ENCODE measurements around the gene BRAF. TPM values are rescaled to one million over a fixed set of nuclear protein-coding genes. Genes with fewer than 3 reads are reported as not detected.

Gene BRAF
- total and polyA plus RNA-seq, 2 experiments from 2014 or later, result 15.5 to 34.8 TPM

DNA sequence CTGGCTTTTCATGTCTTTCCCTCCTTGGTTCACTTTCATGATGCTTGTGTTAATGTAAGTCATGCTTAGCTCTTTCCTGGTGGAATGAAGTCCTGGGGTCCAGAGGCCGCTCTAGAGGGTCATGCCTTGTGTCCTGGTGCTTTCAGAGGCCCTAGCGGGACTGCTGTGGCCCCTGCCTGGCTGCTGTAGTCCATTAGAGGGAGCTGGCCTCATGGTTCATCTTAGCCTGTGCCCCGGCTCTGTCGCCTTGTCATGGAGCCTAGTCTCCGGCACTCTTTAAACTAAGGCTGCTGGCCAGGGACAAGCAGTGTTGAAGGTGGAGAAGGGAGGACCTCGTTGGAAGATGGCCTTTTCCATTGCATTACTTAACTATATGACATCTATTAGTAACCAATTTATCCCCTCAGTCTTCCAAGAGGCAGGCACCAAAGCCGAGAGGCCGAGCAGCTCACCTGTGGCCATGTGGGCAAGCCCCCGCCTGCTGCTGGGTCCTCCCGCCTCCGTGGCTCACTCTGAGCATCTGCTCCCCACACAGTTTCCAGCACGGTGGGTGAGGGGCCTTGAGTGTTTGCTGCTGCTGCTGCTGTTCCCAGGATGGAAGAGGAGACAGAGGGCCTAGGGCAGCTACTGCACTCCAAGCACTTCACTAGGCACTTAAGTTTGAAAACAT is 233.2 kb downstream of the BRAF start:
- TF ChIP-seq, protein P1, sequence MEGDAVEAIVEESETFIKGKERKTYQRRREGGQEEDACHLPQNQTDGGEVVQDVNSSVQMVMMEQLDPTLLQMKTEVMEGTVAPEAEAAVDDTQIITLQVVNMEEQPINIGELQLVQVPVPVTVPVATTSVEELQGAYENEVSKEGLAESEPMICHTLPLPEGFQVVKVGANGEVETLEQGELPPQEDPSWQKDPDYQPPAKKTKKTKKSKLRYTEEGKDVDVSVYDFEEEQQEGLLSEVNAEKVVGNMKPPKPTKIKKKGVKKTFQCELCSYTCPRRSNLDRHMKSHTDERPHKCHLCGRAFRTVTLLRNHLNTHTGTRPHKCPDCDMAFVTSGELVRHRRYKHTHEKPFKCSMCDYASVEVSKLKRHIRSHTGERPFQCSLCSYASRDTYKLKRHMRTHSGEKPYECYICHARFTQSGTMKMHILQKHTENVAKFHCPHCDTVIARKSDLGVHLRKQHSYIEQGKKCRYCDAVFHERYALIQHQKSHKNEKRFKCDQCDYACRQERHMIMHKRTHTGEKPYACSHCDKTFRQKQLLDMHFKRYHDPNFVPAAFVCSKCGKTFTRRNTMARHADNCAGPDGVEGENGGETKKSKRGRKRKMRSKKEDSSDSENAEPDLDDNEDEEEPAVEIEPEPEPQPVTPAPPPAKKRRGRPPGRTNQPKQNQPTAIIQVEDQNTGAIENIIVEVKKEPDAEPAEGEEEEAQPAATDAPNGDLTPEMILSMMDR (IDR thresholded peaks at IDR 0.05; ENCODE audit: low read depth, low read length), result no peak
- H3K4me3 ChIP-seq, result no peak overlapping the region
- DNase-seq (ENCODE audit: low read depth in 1 of 2, low spot score in 1 of 2), result no peak
- no peaks in the 10 kb centered on the region for H3K9me3 ChIP-seq (ENCODE audit: low read depth)
- no peak overlapping the region for H3K27ac ChIP-seq
- H3K4me1 ChIP-seq (ENCODE audit: low read depth), result peaks cover 4% of the 10 kb centered on the region
- H3K36me3 ChIP-seq, result peaks cover 4% of the 10 kb centered on the region
- H3K27me3 ChIP-seq, result no peaks in the 10 kb centered on the region

DNA sequence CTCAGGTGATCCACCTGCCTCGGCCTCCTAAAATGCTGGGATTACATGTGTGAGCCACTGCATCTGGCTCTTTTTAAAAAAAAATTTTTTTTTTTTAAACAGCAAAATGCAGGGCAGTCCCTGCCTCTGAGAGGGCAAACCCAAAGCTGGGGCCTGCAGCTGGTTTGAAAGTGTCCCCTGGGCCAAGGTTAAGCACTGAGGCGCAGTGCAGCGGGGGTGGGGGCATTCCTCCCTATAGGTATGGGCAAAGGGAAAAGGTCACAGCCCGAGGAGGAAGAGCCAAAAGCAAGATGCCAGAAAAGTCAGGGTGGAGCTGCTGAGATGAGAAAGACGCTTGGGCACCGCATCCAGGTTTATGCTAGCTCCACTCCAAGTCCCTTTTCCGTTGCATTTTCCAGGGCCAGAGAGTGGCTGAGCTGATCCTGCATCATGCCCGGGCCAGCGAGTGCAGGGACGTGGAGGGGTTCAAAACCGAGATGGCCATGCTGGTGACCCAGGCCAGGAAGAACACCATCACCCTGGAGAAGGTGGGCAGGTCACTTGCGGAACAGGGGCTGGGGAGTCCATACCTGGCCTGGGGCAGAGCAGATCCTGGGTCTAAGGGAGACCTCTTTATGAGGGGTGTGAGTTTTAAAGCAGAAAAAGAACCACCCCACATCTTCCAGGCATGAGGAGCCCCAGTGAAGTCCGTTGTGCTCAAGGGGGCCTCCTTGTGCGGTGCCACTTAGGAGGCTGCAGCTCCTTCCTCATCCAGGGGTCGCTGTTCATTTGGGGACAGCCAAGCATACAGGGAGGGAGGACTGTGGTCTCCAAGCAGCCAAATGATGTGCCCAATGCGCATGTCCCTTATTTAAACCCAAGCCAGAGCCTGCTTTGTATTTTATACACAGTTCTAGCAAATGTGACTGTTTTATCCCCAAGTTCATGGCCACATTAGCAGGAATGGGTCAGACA is 235.3 kb downstream of the BRAF start:
- no peak for DNase-seq (ENCODE audit: low read depth in 1 of 2, low spot score in 1 of 2)
- H3K36me3 ChIP-seq, result peaks cover 4% of the 10 kb centered on the region
- no peaks in the 10 kb centered on the region for H3K9me3 ChIP-seq (ENCODE audit: low read depth)
- TF ChIP-seq, protein P1 (IDR thresholded peaks at IDR 0.05; ENCODE audit: low read depth, low read length), result no peak
- H3K27me3 ChIP-seq, result no peaks in the 10 kb centered on the region
- no peak overlapping the region for H3K4me3 ChIP-seq
- no peaks in the 10 kb centered on the region for H3K4me1 ChIP-seq (ENCODE audit: low read depth)
- no peak overlapping the region for H3K27ac ChIP-seq

DNA sequence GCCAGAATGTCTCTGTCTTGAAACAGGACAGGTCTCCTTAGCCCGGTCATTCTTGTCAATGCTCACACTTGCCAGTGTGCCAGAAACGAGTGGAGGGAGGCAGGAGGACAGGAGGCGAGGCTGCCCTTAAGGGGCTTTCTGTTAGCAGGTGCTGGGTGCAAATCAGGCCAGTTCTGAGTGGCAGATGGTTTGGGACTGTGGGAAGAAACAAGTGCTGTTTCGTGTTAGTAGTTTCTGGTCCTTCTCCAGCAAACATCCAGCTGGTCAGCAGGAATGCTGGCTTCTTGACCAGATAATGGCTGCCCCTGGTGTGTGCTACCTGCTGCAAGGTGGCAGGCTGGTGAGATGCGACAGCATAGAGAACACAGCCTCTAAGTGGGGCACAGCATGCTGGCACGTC is 236.4 kb downstream of the BRAF start:
- TF ChIP-seq, protein P1 (IDR thresholded peaks at IDR 0.05; ENCODE audit: low read depth, low read length), result no peak
- no peaks in the 10 kb centered on the region for H3K9me3 ChIP-seq (ENCODE audit: low read depth)
- no peaks in the 10 kb centered on the region for H3K4me1 ChIP-seq (ENCODE audit: low read depth)
- H3K27ac ChIP-seq, result no peak overlapping the region
- no peak for DNase-seq (ENCODE audit: low read depth in 1 of 2, low spot score in 1 of 2)
- no peaks in the 10 kb centered on the region for H3K27me3 ChIP-seq
- peaks cover 4% of the 10 kb centered on the region for H3K36me3 ChIP-seq
- no peak overlapping the region for H3K4me3 ChIP-seq

DNA sequence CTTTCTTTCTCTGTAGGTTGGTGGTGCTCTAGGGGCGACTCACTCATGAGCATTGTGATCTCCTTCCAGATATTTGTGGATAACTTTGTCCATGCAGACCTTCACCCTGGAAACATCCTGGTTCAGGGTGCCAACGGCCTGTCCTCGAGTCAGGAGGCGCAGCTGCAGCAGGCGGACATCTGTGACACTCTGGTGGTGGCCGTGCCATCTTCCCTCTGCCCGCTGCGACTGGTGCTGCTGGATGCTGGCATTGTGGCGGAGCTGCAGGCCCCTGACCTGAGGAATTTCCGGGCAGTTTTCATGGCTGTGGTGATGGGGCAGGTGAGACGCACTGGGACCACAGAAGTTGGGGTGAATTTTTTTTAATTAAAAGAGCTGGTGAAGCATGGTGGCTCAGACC is 237.8 kb downstream of the BRAF start:
- Histone ChIP-seq H3K36me3 (peaks cover 4% of the 10 kb centered on the region), H3K4me3 (no peak overlapping the region), H3K27me3 (no peaks in the 10 kb centered on the region), H3K4me1 (ENCODE audit: low read depth) (no peaks in the 10 kb centered on the region), H3K27ac (no peak overlapping the region), H3K9me3 (ENCODE audit: low read depth) (no peaks in the 10 kb centered on the region)
- TF ChIP-seq, protein P1 (IDR thresholded peaks at IDR 0.05; ENCODE audit: low read depth, low read length), result no peak
- no peak for DNase-seq (ENCODE audit: low read depth in 1 of 2, low spot score in 1 of 2)

DNA sequence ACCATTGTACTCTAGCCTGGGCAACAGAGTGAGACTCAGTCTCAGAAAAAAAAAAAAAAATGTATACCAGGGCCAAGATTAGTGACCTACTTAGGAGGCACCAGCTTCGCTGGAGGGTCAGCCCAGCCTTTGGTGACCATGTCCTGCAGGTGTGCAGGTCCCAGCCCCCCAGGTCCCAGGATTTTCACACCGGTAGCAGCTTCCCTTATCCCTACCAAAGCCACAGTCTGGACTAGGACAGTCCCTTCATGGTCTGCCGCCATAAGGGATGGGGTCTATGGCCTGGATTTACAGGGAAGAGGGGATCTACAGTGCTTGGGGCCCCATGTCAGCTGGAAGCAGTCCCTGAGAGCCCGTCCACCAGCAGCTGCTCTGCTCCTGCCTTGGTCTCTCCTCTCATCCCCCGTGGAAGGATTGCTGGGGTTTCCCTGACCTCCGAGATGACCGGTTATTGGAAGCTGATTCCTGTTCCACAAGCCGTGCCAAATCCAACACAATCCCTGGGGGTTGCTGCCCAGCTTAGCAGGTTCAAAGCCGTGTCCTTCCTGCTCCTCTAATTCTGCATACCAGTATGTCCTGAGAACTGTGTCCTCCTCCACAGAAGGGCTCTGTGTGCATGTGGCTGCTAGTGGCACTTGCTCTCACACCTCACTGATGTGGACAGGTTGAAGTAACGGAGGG is 239.2 kb downstream of the BRAF start:
- no peak overlapping the region for H3K27ac ChIP-seq
- no peaks in the 10 kb centered on the region for H3K4me1 ChIP-seq (ENCODE audit: low read depth)
- no peaks in the 10 kb centered on the region for H3K27me3 ChIP-seq
- H3K4me3 ChIP-seq, result no peak overlapping the region
- TF ChIP-seq, protein P1 (IDR thresholded peaks at IDR 0.05; ENCODE audit: low read depth, low read length), result no peak
- no peak for DNase-seq (ENCODE audit: low read depth in 1 of 2, low spot score in 1 of 2)
- H3K36me3 ChIP-seq, result peaks cover 4% of the 10 kb centered on the region
- H3K9me3 ChIP-seq (ENCODE audit: low read depth), result no peaks in the 10 kb centered on the region
